A549 (cell line): ENCODE results near the gene LYPD8. TPM values are rescaled to one million over a fixed set of nuclear protein-coding genes. Genes with fewer than 3 reads are reported as not detected.

Experiments used
- ATAC-seq, 2 experiments: fragments of 200-7000 bp in 1 of 2; fragments of >200 bp in 1 of 2; cut with Nextera tagmentation in 1 of 2; cut with Tn5 transposase in 1 of 2; 3 replicates each; pipeline versions ENCODE4 v1.8.0 to v1.9.1; 2018 to 2020; ENCODE audit warnings: mild to moderate bottlenecking in 1 of 2, moderate library complexity in 1 of 2
- CTCF ChIA-PET: fragments of 300-600 bp; sonication (Branson Sonifier 250); formaldehyde crosslinking; extraction: SDS; loops from one replicate; lab custom pipeline; 2021; ENCODE audit warnings: antibody characterized with exemption, inconsistent platforms; lab: Yijun Ruan, JAX
- POLR2A ChIA-PET: fragments of 350-600 bp; formaldehyde crosslinking; extraction: SDS; loops from one replicate; lab custom pipeline; 2021; ENCODE audit warnings: antibody characterized with exemption, inconsistent platforms; lab: Yijun Ruan, JAX
- DNase-seq, 2 experiments: peaks; one replicate each; pipeline versions ENCODE4 v3.0.0 to v3.0.0-alpha.2; 2011 to 2016; ENCODE audit warnings: low read depth in 1 of 2, low spot score in 1 of 2
- FAIRE-seq: peaks from 2 replicates; lab custom pipeline; 2011; peaks lifted over from hg19 to GRCh38; lab: Jason Lieb, UNC
- H3K27ac ChIP-seq, 2 experiments: fragments of >200 bp; sonication (Bioruptor Twin); formaldehyde crosslinking; 3 replicates each; pipeline ENCODE4 v1.5.1; 2016 to 2017
- H3K4me1 ChIP-seq: fragments of >200 bp; sonication (Bioruptor Twin); formaldehyde crosslinking; 3 replicates; pipeline ENCODE4 v1.6.1; 2016
- H3K4me2 ChIP-seq: fragments of >200 bp; sonication (Bioruptor Twin); formaldehyde crosslinking; 3 replicates; pipeline ENCODE4 v1.6.1; 2016
- H3K4me3 ChIP-seq: fragments of >200 bp; sonication (Bioruptor Twin); formaldehyde crosslinking; 3 replicates; pipeline ENCODE4 v1.5.1; 2016
- H3K9me3 ChIP-seq: fragments of >200 bp; sonication (Bioruptor Twin); formaldehyde crosslinking; 3 replicates; pipeline ENCODE4 v1.6.1; 2016
- CBX2 ChIP-seq: fragments of 200-600 bp; sonication (generic); IDR thresholded peaks from 2 replicates; pipeline ENCODE4 v1.6.1; 2016; ENCODE audit warnings: low read depth, mild to moderate bottlenecking, borderline replicate concordance
- CBX8 ChIP-seq: fragments of 200-600 bp; sonication (generic); IDR thresholded peaks from 2 replicates; pipeline ENCODE4 v1.6.1; 2016
- CHD4 ChIP-seq: fragments of 200-600 bp; sonication (generic); IDR thresholded peaks from 2 replicates; pipeline ENCODE4 v1.6.1; 2016; ENCODE audit warnings: antibody characterized with exemption, mild to moderate bottlenecking, borderline replicate concordance
- EHMT2 ChIP-seq: fragments of 200-600 bp; sonication (generic); IDR thresholded peaks from 2 replicates; pipeline ENCODE4 v1.6.1; 2016; ENCODE audit warnings: antibody characterized with exemption, low read depth, mild to moderate bottlenecking, moderate library complexity
- EP300 ChIP-seq, 2 experiments: fragments of >200 bp; sonication (Bioruptor Twin); formaldehyde crosslinking; IDR thresholded peaks; 2 replicates in 1 of 2; 3 replicates in 1 of 2; pipeline ENCODE4 v1.6.1; 2016 to 2017
- FOSB ChIP-seq: fragments of 250-450 bp; sonication (Bioruptor Pico); IDR thresholded peaks from 2 replicates; pipeline ENCODE4 v1.5.0; 2020; ENCODE audit warnings: mild to moderate bottlenecking, moderate library complexity
- FOSL2 ChIP-seq, 2 experiments: fragments of 450-650 bp in 1 of 2; fragments of >200 bp in 1 of 2; sonication (Bioruptor Twin) in 1 of 2; formaldehyde crosslinking; IDR thresholded peaks; 2 replicates each; pipeline versions ENCODE4 v1.5.0 to v1.6.1; 2016 to 2020; ENCODE audit warnings: mild to moderate bottlenecking in 1 of 2, moderate library complexity in 1 of 2
- GATA3 ChIP-seq: IDR thresholded peaks from 2 replicates; pipeline ENCODE4 v1.6.1; 2012; ENCODE audit warnings: borderline replicate concordance
- HEYL ChIP-seq: fragments of 250-450 bp; sonication (Bioruptor Pico); IDR thresholded peaks from 2 replicates; pipeline ENCODE4 v1.8.0; 2021; ENCODE audit warnings: mild to moderate bottlenecking, moderate library complexity
- HOXA7 ChIP-seq: fragments of 250-450 bp; sonication (Bioruptor Pico); IDR thresholded peaks from 2 replicates; pipeline ENCODE4 v1.5.0; 2020; ENCODE audit warnings: mild to moderate bottlenecking, moderate library complexity
- KDM5A ChIP-seq: fragments of 200-600 bp; sonication (generic); IDR thresholded peaks from 2 replicates; pipeline ENCODE4 v1.6.1; 2016; ENCODE audit warnings: antibody characterized with exemption, mild to moderate bottlenecking
- MAZ ChIP-seq: fragments of 150-350 bp; IDR thresholded peaks from 2 replicates; pipeline ENCODE4 v1.6.1; 2014; ENCODE audit warnings: antibody characterized with exemption, low read depth, low read length, borderline replicate concordance
- MYC ChIP-seq: IDR thresholded peaks from 2 replicates; pipeline ENCODE4 v1.6.1; 2012; ENCODE audit warnings: mild to moderate bottlenecking, inconsistent platforms, low read length, improper control_type of control experiment, borderline replicate concordance
- NFE2L2 ChIP-seq: fragments of 150-350 bp; conservative IDR thresholded peaks from 2 replicates; pipeline ENCODE4 v1.6.1; 2014; ENCODE audit warnings: low read length
- PHF8 ChIP-seq: fragments of 200-600 bp; sonication (generic); IDR thresholded peaks from 2 replicates; pipeline ENCODE4 v1.6.1; 2016; ENCODE audit warnings: low read depth, mild to moderate bottlenecking, antibody characterized with exemption, moderate library complexity, borderline replicate concordance
- POLR2AphosphoS2 ChIP-seq: conservative IDR thresholded peaks from 2 replicates; pipeline ENCODE4 v1.6.1; 2012; ENCODE audit warnings: low read length, improper control_type of control experiment, inconsistent platforms
- RFX5 ChIP-seq: fragments of 450-650 bp; IDR thresholded peaks from 2 replicates; pipeline ENCODE4 v1.7.1; 2014; ENCODE audit warnings: antibody characterized with exemption, mild to moderate bottlenecking, moderate library complexity
- RNF2 ChIP-seq: fragments of 200-600 bp; sonication (generic); IDR thresholded peaks from 2 replicates; pipeline ENCODE4 v1.6.1; 2016; ENCODE audit warnings: low read depth, mild to moderate bottlenecking, antibody characterized with exemption, moderate library complexity, borderline replicate concordance
- SMC3 ChIP-seq: fragments of >200 bp; sonication (Bioruptor Twin); formaldehyde crosslinking; IDR thresholded peaks from 3 replicates; pipeline ENCODE4 v1.6.1; 2018; ENCODE audit warnings: inconsistent platforms
- SREBF2 ChIP-seq: fragments of 450-650 bp; IDR thresholded peaks from 2 replicates; pipeline ENCODE4 v1.6.1; 2014; ENCODE audit warnings: mild to moderate bottlenecking, moderate library complexity
- TFCP2L1 ChIP-seq: fragments of 250-450 bp; sonication (Bioruptor Pico); IDR thresholded peaks from 2 replicates; pipeline ENCODE4 v1.5.0; 2021; ENCODE audit warnings: mild to moderate bottlenecking
- ZSCAN20 ChIP-seq: fragments of 250-450 bp; sonication (Bioruptor Pico); IDR thresholded peaks from 2 replicates; pipeline ENCODE4 v1.8.0; 2022; ENCODE audit warnings: mild to moderate bottlenecking, moderate library complexity
- WGBS: methylation state at CpG from one replicate; pipeline ENCODE4 v1.1.6; 2017; ENCODE audit errors: missing lambda C conversion rate; 5-methylcytosine and 5-hydroxymethylcytosine counted together
- polyA plus RNA-seq, 4 experiments: library from polyadenylated mRNA; depleted of rRNA in 3 of 4; stranded (reverse); fragments of >200 nt; fragmentation: RNase III in 1 of 4; extraction: RNeasy Plus Mini Kit Qiagen cat#74134 plus additional on column Dnase treatment in 1 of 4; gene quantifications; 2 replicates in 3 of 4; 3 replicates in 1 of 4; pipeline ENCODE4 v1.2.3, GENCODE V29; 2011 to 2017
- TF ChIP-seq, protein P1 (sequence below): fragments of 450-650 bp; IDR thresholded peaks from 2 replicates; pipeline ENCODE4 v1.6.1; 2014; ENCODE audit warnings: antibody characterized with exemption
- TF ChIP-seq, protein P2 (sequence below): IDR thresholded peaks from 2 replicates; pipeline ENCODE4 v1.6.1; 2012
- TF ChIP-seq, protein P3 (sequence below): fragments of 250-450 bp; sonication (Bioruptor Pico); IDR thresholded peaks from 2 replicates; pipeline ENCODE4 v1.5.0; 2020; ENCODE audit warnings: low read depth, mild to moderate bottlenecking, moderate library complexity
- TF ChIP-seq, protein P4 (sequence below): fragments of >200 bp; sonication (Bioruptor Twin); formaldehyde crosslinking; IDR thresholded peaks from 3 replicates; pipeline ENCODE4 v1.6.1; 2016

Gene LYPD8
- polyA plus RNA-seq, 2 of the 4 experiments (the other 2 are of a cell fraction), result 0.12 to 0.53 TPM

DNA sequence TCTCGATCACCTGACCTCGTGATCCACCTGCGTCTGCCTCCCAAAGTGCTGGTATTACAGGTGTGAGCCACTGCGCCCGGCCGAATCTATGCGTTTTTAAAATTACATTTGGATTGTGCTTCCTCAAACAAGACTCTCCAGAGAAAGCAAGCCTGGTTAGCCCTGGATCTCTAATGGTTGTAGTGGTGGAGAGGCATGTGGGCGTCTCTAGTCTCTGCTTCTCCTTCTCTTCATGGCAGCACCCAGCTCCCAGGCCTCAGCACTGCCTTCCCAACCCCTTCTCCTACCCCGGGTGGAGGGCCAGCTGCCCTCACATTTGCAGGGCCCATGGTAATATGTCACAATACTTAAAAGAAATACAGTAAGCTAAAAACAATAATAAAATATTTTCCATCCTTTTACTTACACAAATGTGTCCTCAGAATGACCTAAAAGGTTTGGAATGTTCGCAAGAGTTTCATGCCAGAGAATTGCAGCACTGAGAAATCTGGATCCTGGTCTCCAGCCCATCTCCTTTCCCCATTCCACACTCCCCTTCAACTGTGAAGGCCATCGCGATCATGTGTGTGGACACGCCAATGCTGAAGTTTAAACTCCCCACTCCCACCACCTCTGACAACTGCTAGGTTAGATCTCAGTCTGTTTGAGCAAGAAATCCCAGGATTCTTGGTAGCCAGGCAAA is 60.0 kb downstream of the LYPD8 start:
- FAIRE-seq (no peak), DNase-seq (no peak), ATAC-seq (no peak)
- H3K27ac ChIP-seq, result no peak overlapping the region
- no peak overlapping the region for H3K4me3 ChIP-seq
- CTCF ChIA-PET, result interaction anchor here (1.0 kb wide), 1 partner anchor 109 kb away, joined by 3 read pairs; no protein-coding TSS in a partner anchor
- no peak overlapping the region for H3K4me2 ChIP-seq
- POLR2A ChIA-PET, result interaction anchor here (0.6 kb wide), 1 partner anchor 11 kb away, joined by 4 read pairs; no protein-coding TSS in a partner anchor
- WGBS, result 32% methylated on average over 13 of the region's 13 CpGs
- TF ChIP-seq POLR2AphosphoS2 (no peak), GATA3 (no peak), CHD4 (no peak), MAZ (no peak), ZSCAN20 (CRISPR knock-in tag) (no peak), EHMT2 (no peak), HEYL (CRISPR knock-in tag) (no peak), EP300 (IDR thresholded peaks at IDR 0.05) (no peak), FOSB (CRISPR knock-in tag) (no peak), FOSL2 (IDR thresholded peaks at IDR 0.05) (no peak), FOSL2 (CRISPR knock-in tag; IDR thresholded peaks at IDR 0.05) (no peak), KDM5A (no peak), NFE2L2 (no peak), HOXA7 (CRISPR knock-in tag) (no peak), PHF8 (no peak), RNF2 (no peak)
- H3K4me1 ChIP-seq, result no peaks in the 10 kb centered on the region
- no peaks in the 10 kb centered on the region; the same call in 2 of the 3 replicates for H3K9me3 ChIP-seq

DNA sequence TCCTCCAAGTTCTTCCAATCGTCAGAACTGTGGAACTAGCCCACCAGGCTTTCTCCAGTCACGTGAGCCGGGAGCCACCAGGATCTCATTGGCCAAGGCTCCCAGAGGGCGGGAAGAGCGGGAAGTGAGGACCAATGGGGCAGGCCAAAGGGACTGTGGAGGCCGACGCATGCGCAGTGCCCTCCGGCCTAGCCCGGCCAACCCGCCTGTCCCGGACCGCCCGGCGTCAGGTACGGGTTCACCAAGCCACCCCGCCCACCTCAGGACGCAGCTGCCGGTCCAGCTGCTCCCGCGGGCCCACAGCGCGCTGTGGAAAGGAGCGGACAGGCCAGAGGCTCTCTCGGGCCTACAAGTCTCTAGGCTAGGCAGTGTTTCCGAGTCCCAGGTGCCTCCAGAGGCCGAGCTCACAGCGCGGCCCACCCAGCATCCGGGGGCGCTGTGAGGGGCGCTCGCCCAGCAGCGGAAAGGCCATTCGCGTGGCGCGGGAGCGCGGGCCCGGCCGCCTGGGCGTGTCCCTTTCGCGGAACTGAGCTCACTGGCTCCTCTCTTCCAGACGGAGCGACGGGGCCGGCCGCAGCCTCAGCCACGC is 63.9 kb downstream of the LYPD8 start:
- FAIRE-seq, result no peak
- no peaks in the 10 kb centered on the region for H3K4me1 ChIP-seq
- ChIA-PET POLR2A (no interaction called here), CTCF (no interaction called here)
- no peak overlapping the region for H3K4me2 ChIP-seq
- no peak overlapping the region for H3K27ac ChIP-seq
- no peak for DNase-seq
- no peak; a peak in 1 of 6 replicates for ATAC-seq
- WGBS, result 57% methylated on average over 17 of the region's 51 CpGs
- H3K9me3 ChIP-seq, result no peaks in the 10 kb centered on the region; the same call in 2 of the 3 replicates
- no peak overlapping the region for H3K4me3 ChIP-seq
- TF ChIP-seq CBX2 (no peak), SREBF2 (no peak), CBX8 (no peak), RFX5 (no peak), HOXA7 (CRISPR knock-in tag) (no peak), MYC (no peak), SMC3 (no peak), EHMT2 (no peak), TFCP2L1 (CRISPR knock-in tag) (no peak)
- TF ChIP-seq, protein P1, sequence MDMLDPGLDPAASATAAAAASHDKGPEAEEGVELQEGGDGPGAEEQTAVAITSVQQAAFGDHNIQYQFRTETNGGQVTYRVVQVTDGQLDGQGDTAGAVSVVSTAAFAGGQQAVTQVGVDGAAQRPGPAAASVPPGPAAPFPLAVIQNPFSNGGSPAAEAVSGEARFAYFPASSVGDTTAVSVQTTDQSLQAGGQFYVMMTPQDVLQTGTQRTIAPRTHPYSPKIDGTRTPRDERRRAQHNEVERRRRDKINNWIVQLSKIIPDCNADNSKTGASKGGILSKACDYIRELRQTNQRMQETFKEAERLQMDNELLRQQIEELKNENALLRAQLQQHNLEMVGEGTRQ, result no peak
- TF ChIP-seq, protein P2, sequence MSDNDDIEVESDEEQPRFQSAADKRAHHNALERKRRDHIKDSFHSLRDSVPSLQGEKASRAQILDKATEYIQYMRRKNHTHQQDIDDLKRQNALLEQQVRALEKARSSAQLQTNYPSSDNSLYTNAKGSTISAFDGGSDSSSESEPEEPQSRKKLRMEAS, result no peak
- TF ChIP-seq, protein P3, sequence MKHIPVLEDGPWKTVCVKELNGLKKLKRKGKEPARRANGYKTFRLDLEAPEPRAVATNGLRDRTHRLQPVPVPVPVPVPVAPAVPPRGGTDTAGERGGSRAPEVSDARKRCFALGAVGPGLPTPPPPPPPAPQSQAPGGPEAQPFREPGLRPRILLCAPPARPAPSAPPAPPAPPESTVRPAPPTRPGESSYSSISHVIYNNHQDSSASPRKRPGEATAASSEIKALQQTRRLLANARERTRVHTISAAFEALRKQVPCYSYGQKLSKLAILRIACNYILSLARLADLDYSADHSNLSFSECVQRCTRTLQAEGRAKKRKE (CRISPR knock-in tag), result no peak
- TF ChIP-seq, protein P4, sequence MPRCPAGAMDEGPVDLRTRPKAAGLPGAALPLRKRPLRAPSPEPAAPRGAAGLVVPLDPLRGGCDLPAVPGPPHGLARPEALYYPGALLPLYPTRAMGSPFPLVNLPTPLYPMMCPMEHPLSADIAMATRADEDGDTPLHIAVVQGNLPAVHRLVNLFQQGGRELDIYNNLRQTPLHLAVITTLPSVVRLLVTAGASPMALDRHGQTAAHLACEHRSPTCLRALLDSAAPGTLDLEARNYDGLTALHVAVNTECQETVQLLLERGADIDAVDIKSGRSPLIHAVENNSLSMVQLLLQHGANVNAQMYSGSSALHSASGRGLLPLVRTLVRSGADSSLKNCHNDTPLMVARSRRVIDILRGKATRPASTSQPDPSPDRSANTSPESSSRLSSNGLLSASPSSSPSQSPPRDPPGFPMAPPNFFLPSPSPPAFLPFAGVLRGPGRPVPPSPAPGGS, result no peak
